ENCODE results near the gene PAPPA. TPM values are rescaled to one million over a fixed set of nuclear protein-coding genes. Genes with fewer than 3 reads are reported as not detected.

Gene PAPPA
- polyA plus RNA-seq, 1 donor: 3.5 TPM

- DNase-seq: no peak
These were observed 79.0 kb downstream of the PAPPA start for GRCh38 chr9:116232424-116233159.

- DNase-seq: no peak
These were observed 79.6 kb downstream of the PAPPA start for GRCh38 chr9:116233160-116233530.

- no peak for DNase-seq
These were observed 80.5 kb downstream of the PAPPA start for GRCh38 chr9:116234081-116234480.

GRCh38 chr9:116236979-116237378 is 83.4 kb downstream of the PAPPA start:
- no peak for DNase-seq

- no peak for DNase-seq
These were observed 83.9 kb downstream of the PAPPA start for GRCh38 chr9:116237456-116237855.

GRCh38 chr9:116238225-116238624 is 84.6 kb downstream of the PAPPA start:
- DNase-seq: no peak

GRCh38 chr9:116238776-116239340 is 85.3 kb downstream of the PAPPA start:
- no peak for DNase-seq

GRCh38 chr9:116243708-116244107 is 90.1 kb downstream of the PAPPA start:
- DNase-seq: no peak

- DNase-seq: no peak
These were observed 93.7 kb downstream of the PAPPA start for GRCh38 chr9:116247284-116247683.

- no peak for DNase-seq
These were observed 94.3 kb downstream of the PAPPA start for GRCh38 chr9:116247791-116248374.

- no peak for DNase-seq
These were observed 97.3 kb downstream of the PAPPA start for GRCh38 chr9:116250891-116251290.

GRCh38 chr9:116251366-116251765 is 97.8 kb downstream of the PAPPA start:
- no peak for DNase-seq

- no peak for DNase-seq
These were observed 106.9 kb downstream of the PAPPA start for GRCh38 chr9:116260531-116260930.

- DNase-seq: no peak
These were observed 108.9 kb downstream of the PAPPA start for GRCh38 chr9:116262448-116262847.

GRCh38 chr9:116264361-116264760 is 110.8 kb downstream of the PAPPA start:
- no peak for DNase-seq

- no peak for DNase-seq
These were observed 113.4 kb downstream of the PAPPA start for GRCh38 chr9:116267021-116267420.

- no peak for DNase-seq
These were observed 115.7 kb downstream of the PAPPA start for GRCh38 chr9:116269250-116269649.

GRCh38 chr9:116270546-116270945 is 117.0 kb downstream of the PAPPA start:
- DNase-seq: no peak

GRCh38 chr9:116271340-116271739 is 117.7 kb downstream of the PAPPA start:
- no peak for DNase-seq

- DNase-seq: no peak
These were observed 118.4 kb downstream of the PAPPA start for GRCh38 chr9:116271991-116272390.

- DNase-seq: no peak
These were observed 120.7 kb downstream of the PAPPA start for GRCh38 chr9:116274293-116274692.

- no peak for DNase-seq
These were observed 122.0 kb downstream of the PAPPA start for GRCh38 chr9:116275418-116276195.

- no peak for DNase-seq
These were observed 122.6 kb downstream of the PAPPA start for GRCh38 chr9:116276196-116276493.

Data from left kidney (tissue), 2 donors.